ENCODE data around the gene AZU1. TPM values are rescaled to one million over a fixed set of nuclear protein-coding genes. Genes with fewer than 3 reads are reported as not detected.

The AZU1 gene
- total RNA-seq, 1 experiment from 2014 or later = 5.8 TPM

DNA sequence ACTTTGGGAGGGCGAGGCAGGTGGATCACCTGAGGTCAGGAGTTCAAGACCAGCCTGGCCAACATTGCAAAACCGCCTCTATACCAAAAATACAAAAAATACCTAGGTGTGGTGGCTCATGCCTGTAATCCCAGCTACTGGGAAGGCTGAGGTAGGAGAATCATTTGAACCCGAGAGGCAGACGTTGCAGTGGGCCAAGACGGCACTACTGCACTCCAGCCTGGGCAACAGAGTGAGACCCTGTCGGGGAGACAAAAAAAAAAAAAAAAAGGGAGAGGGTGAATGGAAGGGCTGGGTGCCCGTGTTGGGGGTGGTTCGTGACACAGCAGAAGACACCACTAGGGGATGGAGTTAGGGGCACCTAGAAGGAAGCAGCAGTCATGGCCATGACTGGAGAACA lies 42.7 kb downstream of the AZU1 start (continued):
- TF ChIP-seq POLR2AphosphoS5 (IDR thresholded peaks at IDR 0.05; ENCODE audit: low read depth, low read length) = no peak

- DNase-seq (ENCODE audit: low read depth, low spot score) (no peak), ATAC-seq (no peak)
- intact Hi-C loops (cut with micrococcal nuclease; ENCODE audit: unreplicated experiment) (no loop called here), in situ Hi-C loops (cut with HindIII; ENCODE audit: low pct_unique_long_range_greater_than_20kb, low sequenced_read_pairs) (no loop called here)
- H3K27me3 ChIP-seq (ENCODE audit: control insufficient read depth, insufficient read depth, low read length) = no peaks in the 10 kb centered on the region
- ChIA-PET CTCF (no interaction called here), POLR2A (no interaction called here)
- no peaks in the 10 kb centered on the region for H3K36me3 ChIP-seq (ENCODE audit: control insufficient read depth, insufficient read depth, low read length)
- no TSS peak for BruUV-seq (replicated peaks)
- no peaks in the 10 kb centered on the region for H3K9me3 ChIP-seq (ENCODE audit: control insufficient read depth, insufficient read depth, low read depth, low read length)
- TF ChIP-seq, protein P1, sequence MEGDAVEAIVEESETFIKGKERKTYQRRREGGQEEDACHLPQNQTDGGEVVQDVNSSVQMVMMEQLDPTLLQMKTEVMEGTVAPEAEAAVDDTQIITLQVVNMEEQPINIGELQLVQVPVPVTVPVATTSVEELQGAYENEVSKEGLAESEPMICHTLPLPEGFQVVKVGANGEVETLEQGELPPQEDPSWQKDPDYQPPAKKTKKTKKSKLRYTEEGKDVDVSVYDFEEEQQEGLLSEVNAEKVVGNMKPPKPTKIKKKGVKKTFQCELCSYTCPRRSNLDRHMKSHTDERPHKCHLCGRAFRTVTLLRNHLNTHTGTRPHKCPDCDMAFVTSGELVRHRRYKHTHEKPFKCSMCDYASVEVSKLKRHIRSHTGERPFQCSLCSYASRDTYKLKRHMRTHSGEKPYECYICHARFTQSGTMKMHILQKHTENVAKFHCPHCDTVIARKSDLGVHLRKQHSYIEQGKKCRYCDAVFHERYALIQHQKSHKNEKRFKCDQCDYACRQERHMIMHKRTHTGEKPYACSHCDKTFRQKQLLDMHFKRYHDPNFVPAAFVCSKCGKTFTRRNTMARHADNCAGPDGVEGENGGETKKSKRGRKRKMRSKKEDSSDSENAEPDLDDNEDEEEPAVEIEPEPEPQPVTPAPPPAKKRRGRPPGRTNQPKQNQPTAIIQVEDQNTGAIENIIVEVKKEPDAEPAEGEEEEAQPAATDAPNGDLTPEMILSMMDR (IDR thresholded peaks at IDR 0.05) = no peak
- TF ChIP-seq REST (IDR thresholded peaks at IDR 0.05; ENCODE audit: insufficient read depth in 1 of 2, low read depth in 2 of 2, low read length in 1 of 2) = no peak
- no peak for TF ChIP-seq TCF7L2 (IDR thresholded peaks at IDR 0.05; ENCODE audit: low read depth, low read length)
- no peak for TF ChIP-seq POLR2AphosphoS5 (IDR thresholded peaks at IDR 0.05; ENCODE audit: low read depth, low read length)
- TF ChIP-seq SIN3A (IDR thresholded peaks at IDR 0.05; ENCODE audit: borderline replicate concordance, insufficient read depth, low read depth, low read length) = no peak
- peaks cover 5% of the 10 kb centered on the region; the same call in 1 of the 2 replicates for H3K4me1 ChIP-seq (ENCODE audit: control insufficient read depth, insufficient read depth, low read length)
- no peak overlapping the region for H3K4me3 ChIP-seq (ENCODE audit: low read depth in 2 of 2, low read length in 2 of 2)
- no peak overlapping the region for H3K27ac ChIP-seq (ENCODE audit: low read length)
Observed at GRCh38 chr19:870963-871401, 43.3 kb downstream of the AZU1 start.

- Histone ChIP-seq H3K36me3 (ENCODE audit: control insufficient read depth, insufficient read depth, low read length) (no peaks in the 10 kb centered on the region), H3K4me3 (ENCODE audit: low read depth in 2 of 2, low read length in 2 of 2) (no peak overlapping the region), H3K27me3 (ENCODE audit: control insufficient read depth, insufficient read depth, low read length) (no peaks in the 10 kb centered on the region), H3K9me3 (ENCODE audit: control insufficient read depth, insufficient read depth, low read depth, low read length) (no peaks in the 10 kb centered on the region), H3K27ac (ENCODE audit: low read length) (no peak overlapping the region), H3K4me1 (ENCODE audit: control insufficient read depth, insufficient read depth, low read length) (peaks cover 5% of the 10 kb centered on the region; the same call in 1 of the 2 replicates)
- ATAC-seq (no peak), DNase-seq (ENCODE audit: low read depth, low spot score) (no peak)
- no TSS peak for BruUV-seq (replicated peaks)
- ChIA-PET CTCF (no interaction called here), POLR2A (no interaction called here)
- in situ Hi-C loops (cut with HindIII; ENCODE audit: low pct_unique_long_range_greater_than_20kb, low sequenced_read_pairs) (no loop called here), intact Hi-C loops (cut with micrococcal nuclease; ENCODE audit: unreplicated experiment) (no loop called here)
- TF ChIP-seq, protein P1 (IDR thresholded peaks at IDR 0.05) = no peak
- TF ChIP-seq SIN3A (IDR thresholded peaks at IDR 0.05; ENCODE audit: borderline replicate concordance, insufficient read depth, low read depth, low read length) (no peak), POLR2AphosphoS5 (IDR thresholded peaks at IDR 0.05; ENCODE audit: low read depth, low read length) (no peak), TCF7L2 (IDR thresholded peaks at IDR 0.05; ENCODE audit: low read depth, low read length) (no peak), REST (IDR thresholded peaks at IDR 0.05; ENCODE audit: insufficient read depth in 1 of 2, low read depth in 2 of 2, low read length in 1 of 2) (no peak)
Observed at GRCh38 chr19:871446-872265, 44.0 kb downstream of the AZU1 start.
